Measurements from ENCODE around the gene AP2A2.

DNA sequence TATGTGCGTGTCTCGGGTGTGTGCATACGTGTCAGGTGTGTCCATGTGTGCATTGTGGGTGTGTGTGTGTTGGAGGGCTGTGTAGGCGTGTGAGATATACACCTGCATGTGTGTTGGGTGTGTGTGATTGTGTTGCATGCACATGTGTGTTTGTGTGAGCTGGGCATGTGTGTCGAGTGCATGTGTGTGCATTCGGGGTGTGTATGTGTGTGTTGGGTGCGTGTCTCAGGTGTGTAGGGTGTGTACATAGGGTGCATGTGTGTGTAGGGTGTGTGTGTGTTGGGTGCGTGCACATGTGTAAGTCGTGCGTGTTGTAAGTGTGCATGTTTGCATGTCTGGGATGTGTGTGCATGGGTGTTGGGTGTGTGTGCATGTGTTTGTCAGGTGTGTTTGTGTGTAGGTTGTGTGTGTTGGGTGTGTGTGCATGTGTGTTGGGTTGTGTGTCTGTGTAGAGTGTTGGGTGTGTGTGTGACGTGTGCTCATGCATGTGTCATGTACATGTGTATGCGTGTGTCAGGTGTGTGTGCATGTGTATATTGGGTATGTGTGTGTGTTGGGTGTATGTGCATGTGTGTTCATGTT, 106.7 kb downstream of the AP2A2 start:
- TF ChIP-seq CTCF (IDR thresholded peaks at IDR 0.05) (no peak), POLR2AphosphoS5 (IDR thresholded peaks at IDR 0.05; ENCODE audit: low read depth, low read length) (0 out of 2 replicates have a peak, but pooled peaks have one; percentile 23), TCF7L2 (IDR thresholded peaks at IDR 0.05; ENCODE audit: low read depth, low read length) (no peak)
- TF ChIP-seq, protein P1, sequence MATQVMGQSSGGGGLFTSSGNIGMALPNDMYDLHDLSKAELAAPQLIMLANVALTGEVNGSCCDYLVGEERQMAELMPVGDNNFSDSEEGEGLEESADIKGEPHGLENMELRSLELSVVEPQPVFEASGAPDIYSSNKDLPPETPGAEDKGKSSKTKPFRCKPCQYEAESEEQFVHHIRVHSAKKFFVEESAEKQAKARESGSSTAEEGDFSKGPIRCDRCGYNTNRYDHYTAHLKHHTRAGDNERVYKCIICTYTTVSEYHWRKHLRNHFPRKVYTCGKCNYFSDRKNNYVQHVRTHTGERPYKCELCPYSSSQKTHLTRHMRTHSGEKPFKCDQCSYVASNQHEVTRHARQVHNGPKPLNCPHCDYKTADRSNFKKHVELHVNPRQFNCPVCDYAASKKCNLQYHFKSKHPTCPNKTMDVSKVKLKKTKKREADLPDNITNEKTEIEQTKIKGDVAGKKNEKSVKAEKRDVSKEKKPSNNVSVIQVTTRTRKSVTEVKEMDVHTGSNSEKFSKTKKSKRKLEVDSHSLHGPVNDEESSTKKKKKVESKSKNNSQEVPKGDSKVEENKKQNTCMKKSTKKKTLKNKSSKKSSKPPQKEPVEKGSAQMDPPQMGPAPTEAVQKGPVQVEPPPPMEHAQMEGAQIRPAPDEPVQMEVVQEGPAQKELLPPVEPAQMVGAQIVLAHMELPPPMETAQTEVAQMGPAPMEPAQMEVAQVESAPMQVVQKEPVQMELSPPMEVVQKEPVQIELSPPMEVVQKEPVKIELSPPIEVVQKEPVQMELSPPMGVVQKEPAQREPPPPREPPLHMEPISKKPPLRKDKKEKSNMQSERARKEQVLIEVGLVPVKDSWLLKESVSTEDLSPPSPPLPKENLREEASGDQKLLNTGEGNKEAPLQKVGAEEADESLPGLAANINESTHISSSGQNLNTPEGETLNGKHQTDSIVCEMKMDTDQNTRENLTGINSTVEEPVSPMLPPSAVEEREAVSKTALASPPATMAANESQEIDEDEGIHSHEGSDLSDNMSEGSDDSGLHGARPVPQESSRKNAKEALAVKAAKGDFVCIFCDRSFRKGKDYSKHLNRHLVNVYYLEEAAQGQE (IDR thresholded peaks at IDR 0.05; ENCODE audit: insufficient read depth in 1 of 2, low read depth in 2 of 2, low read length in 1 of 2), result no peak
